ENCODE results near the gene PLEKHG1. TPM values are rescaled to one million over a fixed set of nuclear protein-coding genes. Genes with fewer than 3 reads are reported as not detected.
A peak's percentile ranks its signal among the peaks of the same experiment; 100 is the strongest.

PLEKHG1 gene
- total and polyA plus RNA-seq, 2 of the 13 experiments (the other 11 are each of a cell fraction or from before 2014, with no cell fraction given): 0.03 to 0.04 TPM

DNA sequence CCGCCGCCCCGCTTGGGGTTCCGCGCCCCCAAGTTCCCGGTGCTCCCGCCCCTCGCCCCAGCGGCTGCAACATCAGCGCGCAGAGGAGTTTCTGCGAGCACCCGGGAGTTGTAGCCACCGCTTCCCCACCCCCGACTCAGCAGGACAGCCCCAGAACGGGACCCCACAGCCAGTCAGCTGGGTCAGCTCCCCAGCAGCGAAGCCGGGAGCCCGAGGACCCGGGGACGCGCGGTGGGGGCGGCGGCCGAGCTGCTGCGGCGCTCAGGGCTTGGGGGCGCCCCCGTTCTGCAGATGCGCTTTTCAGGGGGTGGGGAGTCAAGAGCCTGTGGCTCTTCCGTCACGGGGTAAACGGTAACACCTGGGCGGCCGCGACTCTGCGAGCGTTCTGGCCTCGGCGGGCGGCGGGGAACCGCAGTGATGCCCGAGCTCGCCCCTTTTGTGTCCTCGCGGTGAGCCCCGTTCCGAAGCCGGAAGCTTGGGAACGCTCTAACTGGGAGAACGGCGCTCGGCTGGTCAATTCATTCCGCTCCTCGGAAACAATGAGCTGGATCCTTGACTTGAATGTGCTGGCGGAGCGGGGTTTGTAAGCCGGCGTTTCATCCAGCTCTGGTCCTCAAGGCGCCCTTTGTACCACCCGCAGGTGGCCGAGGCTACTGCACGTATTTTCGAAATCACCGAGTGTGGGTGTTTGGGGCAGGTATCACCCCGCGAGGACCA, 774 bp downstream of the PLEKHG1 start (continued):
- TF ChIP-seq, protein P1, sequence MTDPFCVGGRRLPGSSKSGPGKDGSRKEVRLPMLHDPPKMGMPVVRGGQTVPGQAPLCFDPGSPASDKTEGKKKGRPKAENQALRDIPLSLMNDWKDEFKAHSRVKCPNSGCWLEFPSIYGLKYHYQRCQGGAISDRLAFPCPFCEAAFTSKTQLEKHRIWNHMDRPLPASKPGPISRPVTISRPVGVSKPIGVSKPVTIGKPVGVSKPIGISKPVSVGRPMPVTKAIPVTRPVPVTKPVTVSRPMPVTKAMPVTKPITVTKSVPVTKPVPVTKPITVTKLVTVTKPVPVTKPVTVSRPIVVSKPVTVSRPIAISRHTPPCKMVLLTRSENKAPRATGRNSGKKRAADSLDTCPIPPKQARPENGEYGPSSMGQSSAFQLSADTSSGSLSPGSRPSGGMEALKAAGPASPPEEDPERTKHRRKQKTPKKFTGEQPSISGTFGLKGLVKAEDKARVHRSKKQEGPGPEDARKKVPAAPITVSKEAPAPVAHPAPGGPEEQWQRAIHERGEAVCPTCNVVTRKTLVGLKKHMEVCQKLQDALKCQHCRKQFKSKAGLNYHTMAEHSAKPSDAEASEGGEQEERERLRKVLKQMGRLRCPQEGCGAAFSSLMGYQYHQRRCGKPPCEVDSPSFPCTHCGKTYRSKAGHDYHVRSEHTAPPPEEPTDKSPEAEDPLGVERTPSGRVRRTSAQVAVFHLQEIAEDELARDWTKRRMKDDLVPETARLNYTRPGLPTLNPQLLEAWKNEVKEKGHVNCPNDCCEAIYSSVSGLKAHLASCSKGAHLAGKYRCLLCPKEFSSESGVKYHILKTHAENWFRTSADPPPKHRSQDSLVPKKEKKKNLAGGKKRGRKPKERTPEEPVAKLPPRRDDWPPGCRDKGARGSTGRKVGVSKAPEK (CRISPR knock-in tag; IDR thresholded peaks at IDR 0.05; ENCODE audit: borderline replicate concordance): 0 out of 2 replicates have a peak, but pooled peaks have one; percentile 40
- TF ChIP-seq ZNF432 (CRISPR knock-in tag; IDR thresholded peaks at IDR 0.05; ENCODE audit: borderline replicate concordance) (no peak), ZNF747 (CRISPR knock-in tag; IDR thresholded peaks at IDR 0.05; ENCODE audit: borderline replicate concordance) (no peak), ISL2 (CRISPR knock-in tag; IDR thresholded peaks at IDR 0.05) (0 out of 2 replicates have a peak, but pooled peaks have one; percentile 20), STAG1 (CRISPR knock-in tag; IDR thresholded peaks at IDR 0.05) (peak; percentile 51), MAFK (conservative IDR thresholded peaks at IDR 0.05 in 1 of 2, IDR thresholded peaks at IDR 0.05 in 1 of 2; ENCODE audit: low read length in 2 of 2) (no peak), SOX5 (CRISPR knock-in tag; IDR thresholded peaks at IDR 0.05; ENCODE audit: borderline replicate concordance) (no peak), ZEB1 (IDR thresholded peaks at IDR 0.05; ENCODE audit: insufficient replicate concordance, low read depth) (peak; percentile 47), ZSCAN22 (CRISPR knock-in tag; IDR thresholded peaks at IDR 0.05) (no peak), ZNF354B (CRISPR knock-in tag; IDR thresholded peaks at IDR 0.05) (peak; percentile 60; the same call in 1 of the 2 replicates), XBP1 (CRISPR knock-in tag; IDR thresholded peaks at IDR 0.05) (no peak), PHF8 (CRISPR knock-in tag; IDR thresholded peaks at IDR 0.05) (0 out of 2 replicates have a peak, but pooled peaks have one; percentile 12), MAZ (IDR thresholded peaks at IDR 0.05; ENCODE audit: borderline replicate concordance, low read depth, low read length) (no peak), MAZ (CRISPR knock-in tag; IDR thresholded peaks at IDR 0.05; ENCODE audit: low read depth) (peak; percentile 9; the same call in 1 of the 2 replicates), RXRA (CRISPR knock-in tag; IDR thresholded peaks at IDR 0.05) (peak; percentile 18; the same call in 1 of the 2 replicates), RAD51 (IDR thresholded peaks at IDR 0.05; ENCODE audit: borderline replicate concordance) (no peak), SRSF4 (IDR thresholded peaks at IDR 0.05; ENCODE audit: low read depth, low read length, poor library complexity, severe bottlenecking) (no peak), MTF2 (CRISPR knock-in tag; IDR thresholded peaks at IDR 0.05; ENCODE audit: borderline replicate concordance) (peak; percentile 75; the same call in 1 of the 2 replicates), ZNF558 (CRISPR knock-in tag; IDR thresholded peaks at IDR 0.05; ENCODE audit: borderline replicate concordance) (0 out of 2 replicates have a peak, but pooled peaks have one; percentile 81), ZFAT (CRISPR knock-in tag; conservative IDR thresholded peaks at IDR 0.05) (0 out of 2 replicates have a peak, but pooled peaks have one; percentile 54), SALL2 (CRISPR knock-in tag; IDR thresholded peaks at IDR 0.05) (no peak)
- TF ChIP-seq, protein P2, sequence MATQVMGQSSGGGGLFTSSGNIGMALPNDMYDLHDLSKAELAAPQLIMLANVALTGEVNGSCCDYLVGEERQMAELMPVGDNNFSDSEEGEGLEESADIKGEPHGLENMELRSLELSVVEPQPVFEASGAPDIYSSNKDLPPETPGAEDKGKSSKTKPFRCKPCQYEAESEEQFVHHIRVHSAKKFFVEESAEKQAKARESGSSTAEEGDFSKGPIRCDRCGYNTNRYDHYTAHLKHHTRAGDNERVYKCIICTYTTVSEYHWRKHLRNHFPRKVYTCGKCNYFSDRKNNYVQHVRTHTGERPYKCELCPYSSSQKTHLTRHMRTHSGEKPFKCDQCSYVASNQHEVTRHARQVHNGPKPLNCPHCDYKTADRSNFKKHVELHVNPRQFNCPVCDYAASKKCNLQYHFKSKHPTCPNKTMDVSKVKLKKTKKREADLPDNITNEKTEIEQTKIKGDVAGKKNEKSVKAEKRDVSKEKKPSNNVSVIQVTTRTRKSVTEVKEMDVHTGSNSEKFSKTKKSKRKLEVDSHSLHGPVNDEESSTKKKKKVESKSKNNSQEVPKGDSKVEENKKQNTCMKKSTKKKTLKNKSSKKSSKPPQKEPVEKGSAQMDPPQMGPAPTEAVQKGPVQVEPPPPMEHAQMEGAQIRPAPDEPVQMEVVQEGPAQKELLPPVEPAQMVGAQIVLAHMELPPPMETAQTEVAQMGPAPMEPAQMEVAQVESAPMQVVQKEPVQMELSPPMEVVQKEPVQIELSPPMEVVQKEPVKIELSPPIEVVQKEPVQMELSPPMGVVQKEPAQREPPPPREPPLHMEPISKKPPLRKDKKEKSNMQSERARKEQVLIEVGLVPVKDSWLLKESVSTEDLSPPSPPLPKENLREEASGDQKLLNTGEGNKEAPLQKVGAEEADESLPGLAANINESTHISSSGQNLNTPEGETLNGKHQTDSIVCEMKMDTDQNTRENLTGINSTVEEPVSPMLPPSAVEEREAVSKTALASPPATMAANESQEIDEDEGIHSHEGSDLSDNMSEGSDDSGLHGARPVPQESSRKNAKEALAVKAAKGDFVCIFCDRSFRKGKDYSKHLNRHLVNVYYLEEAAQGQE (IDR thresholded peaks at IDR 0.05; ENCODE audit: borderline replicate concordance in 1 of 2, low read depth in 1 of 2, low read length in 2 of 2): no peak

Measured in HepG2 (cell line).